Activated naive CD8-positive, alpha-beta T cell treated with anti-CD3 and anti-CD28 coated beads, Interleukin-2, amount 50 U/mL, for 24 hours (primary cell): ENCODE data around the gene YIPF6.
"Not testable (repeated sequence)": the region's sequence is repeated elsewhere in the genome, so short reads cannot be mapped to it uniquely, and the experiment has no call there.

Source experiments
- ATAC-seq: fragments of 150-1000 bp; cut with Tn5 transposase; one replicate; pipeline ENCODE4 v1.10.0; 2021
- DNase-seq: peaks from one replicate; pipeline ENCODE4 v3.0.0; 2021
- H3K27ac Mint-ChIP-seq: one replicate; pipeline ENCODE4 v1.8.0; 2021; ENCODE audit warnings: mild to moderate bottlenecking, mixed read lengths
- H3K27me3 Mint-ChIP-seq: one replicate; pipeline ENCODE4 v1.8.0; 2021; ENCODE audit warnings: mixed read lengths
- H3K36me3 Mint-ChIP-seq: one replicate; pipeline ENCODE4 v1.8.0; 2021; ENCODE audit warnings: low read depth, mixed read lengths
- H3K4me1 Mint-ChIP-seq: one replicate; pipeline ENCODE4 v1.8.0; 2021; ENCODE audit warnings: mixed read lengths
- H3K4me3 Mint-ChIP-seq: one replicate; pipeline ENCODE4 v1.8.0; 2021; ENCODE audit warnings: mild to moderate bottlenecking, moderate library complexity, mixed read lengths
- H3K9me3 Mint-ChIP-seq: one replicate; pipeline ENCODE4 v1.8.0; 2021; ENCODE audit warnings: mixed read lengths

YIPF6 gene

DNA sequence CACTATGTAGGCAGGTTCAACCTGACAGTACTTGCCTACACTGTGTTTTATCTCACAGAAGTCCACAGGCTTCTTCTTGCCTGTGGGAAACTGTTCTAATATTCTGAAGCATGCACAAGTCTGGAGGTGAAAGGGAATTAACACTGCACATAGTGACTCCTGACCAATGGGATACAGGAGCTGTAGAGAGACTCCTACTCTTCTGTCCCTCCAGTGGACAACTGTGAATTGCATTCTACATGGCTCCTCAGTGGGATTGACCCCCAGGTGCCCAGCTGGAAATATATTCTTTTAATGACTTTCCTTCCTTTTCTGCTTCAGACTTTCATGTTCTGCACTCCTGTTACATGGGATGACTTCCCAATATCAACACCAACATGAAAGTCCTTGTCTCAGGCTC lies 8.2 kb upstream of the YIPF6 start:
- Mint-ChIP-seq H3K36me3 (no peaks in the 10 kb centered on the region), H3K27me3 (peaks cover 7% of the 10 kb centered on the region), H3K9me3 (no peaks in the 10 kb centered on the region), H3K4me3 (no peak overlapping the region), H3K27ac (no peak overlapping the region), H3K4me1 (peaks cover 2% of the 10 kb centered on the region)
- DNase-seq (no peak), ATAC-seq (peak; percentile 36)

DNA sequence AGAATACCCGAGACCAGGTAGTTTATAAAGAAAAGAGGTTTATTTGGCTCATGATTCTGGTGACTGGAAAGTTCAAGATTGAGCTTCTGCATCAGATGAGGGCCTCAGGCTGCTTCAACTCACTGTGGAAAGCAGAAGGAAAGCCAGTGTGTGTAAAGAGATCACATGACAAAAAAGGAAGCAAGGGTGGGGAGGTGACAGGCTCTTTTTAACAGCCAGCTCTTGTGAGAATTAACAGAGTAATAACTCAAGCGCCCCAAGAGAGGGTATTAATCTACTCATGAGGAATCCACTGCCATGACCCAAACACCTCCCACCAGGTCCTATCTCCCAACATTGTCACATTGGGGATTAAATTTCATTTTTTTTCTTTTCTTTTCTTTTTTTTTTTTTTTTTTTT lies 6.3 kb upstream of the YIPF6 start:
- no peaks in the 10 kb centered on the region for H3K36me3 Mint-ChIP-seq
- no peak for ATAC-seq
- peaks cover 2% of the 10 kb centered on the region for H3K4me1 Mint-ChIP-seq
- no peak overlapping the region for H3K27ac Mint-ChIP-seq
- no peak for DNase-seq
- no peaks in the 10 kb centered on the region for H3K9me3 Mint-ChIP-seq
- no peak overlapping the region for H3K4me3 Mint-ChIP-seq
- H3K27me3 Mint-ChIP-seq, result peaks cover 6% of the 10 kb centered on the region

DNA sequence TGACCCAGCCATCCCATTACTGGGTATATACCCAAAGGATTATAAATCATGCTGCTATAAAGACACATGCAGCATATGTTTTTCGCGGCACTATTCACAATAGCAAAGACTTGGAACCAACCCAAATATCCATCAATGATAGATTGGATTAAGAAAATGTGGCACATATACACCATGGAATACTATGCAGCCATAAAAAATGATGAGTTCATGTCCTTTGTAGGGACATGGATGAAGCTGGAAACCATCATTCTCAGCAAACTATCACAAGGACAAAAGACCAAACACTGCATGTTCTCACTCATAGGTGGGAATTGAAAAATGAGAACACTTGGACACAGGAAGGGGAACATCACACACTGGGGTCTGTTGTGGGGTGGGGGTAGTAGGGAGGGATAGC lies 5.1 kb upstream of the YIPF6 start:
- not testable (repeated sequence) for H3K9me3 Mint-ChIP-seq, H3K27me3 Mint-ChIP-seq, H3K4me1 Mint-ChIP-seq, H3K36me3 Mint-ChIP-seq, H3K4me3 Mint-ChIP-seq, ATAC-seq, DNase-seq, H3K27ac Mint-ChIP-seq

DNA sequence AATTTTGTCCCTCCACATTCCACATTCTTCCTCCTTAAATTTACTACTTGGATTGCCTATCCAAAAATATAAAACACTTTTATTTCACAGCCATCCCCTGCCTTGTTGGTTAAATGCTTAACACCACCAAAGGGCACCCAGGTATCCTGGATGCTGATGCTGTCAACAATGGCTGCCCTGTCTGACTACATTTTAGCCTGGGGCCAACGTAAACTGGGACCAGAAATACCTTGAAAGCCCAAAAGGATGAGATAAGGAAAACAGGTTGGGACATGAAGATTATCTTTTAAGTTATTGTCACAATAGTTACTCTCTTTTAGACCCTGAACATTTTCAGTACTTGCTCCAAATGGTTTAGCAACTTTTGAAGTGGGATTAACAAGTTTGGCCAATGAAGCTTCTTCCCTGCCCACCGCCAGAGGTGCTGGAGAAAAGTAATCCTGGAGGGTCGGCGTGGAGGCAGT lies 775 bp upstream of the YIPF6 start:
- ATAC-seq, result no peak
- Mint-ChIP-seq H3K4me3 (peak overlapping the region; percentile 94), H3K9me3 (no peaks in the 10 kb centered on the region), H3K36me3 (peaks cover 3% of the 10 kb centered on the region), H3K27ac (peak overlapping the region; percentile 96), H3K4me1 (peaks cover 22% of the 10 kb centered on the region), H3K27me3 (peaks cover 4% of the 10 kb centered on the region)
- no peak for DNase-seq

DNA sequence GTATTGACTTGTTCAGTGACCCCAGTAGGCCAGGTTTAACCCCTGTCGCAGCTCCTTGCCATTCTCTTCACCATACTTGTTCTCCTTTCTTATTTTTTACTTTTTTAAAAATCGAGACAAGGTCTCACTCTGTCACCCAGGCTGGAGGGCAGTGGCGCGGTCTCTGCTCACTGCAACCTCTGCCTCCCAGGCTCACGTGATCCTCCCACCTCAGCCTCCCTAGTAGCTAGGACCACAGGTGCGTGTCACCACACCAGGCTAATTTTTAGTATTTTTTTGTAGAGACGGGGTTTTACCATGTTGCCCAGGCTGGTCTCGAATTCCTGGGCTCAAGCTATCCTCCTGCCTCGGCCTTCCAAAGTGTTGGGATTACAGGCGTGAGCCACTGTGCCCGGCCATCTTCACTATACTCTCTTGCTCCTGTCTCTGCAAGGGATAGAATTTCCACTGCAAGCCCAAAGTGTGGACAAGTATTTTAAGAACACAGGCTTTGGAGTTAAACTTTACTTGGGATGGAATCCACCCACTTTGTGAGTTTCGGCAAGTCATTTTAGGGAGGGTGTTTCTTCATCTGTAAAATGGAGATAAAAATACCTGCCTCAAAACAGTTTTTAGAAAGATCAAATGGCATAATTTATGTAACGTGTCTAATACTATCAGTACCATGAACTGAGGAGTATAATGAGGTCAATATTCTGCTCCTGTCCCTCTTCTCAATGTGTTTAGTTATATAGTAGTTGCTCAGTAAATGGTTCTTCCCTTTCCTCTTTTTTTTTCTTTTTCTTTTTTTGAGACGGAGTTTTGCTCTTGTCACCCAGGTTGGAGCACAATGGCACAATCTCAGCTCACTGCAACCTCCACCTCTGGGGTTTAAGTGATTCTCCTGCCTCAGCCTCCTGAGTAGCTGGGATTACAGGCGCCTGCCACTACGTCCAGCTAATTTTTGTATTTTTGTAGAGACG lies 973 bp downstream of the YIPF6 start:
- DNase-seq (no peak), ATAC-seq (no peak)
- Mint-ChIP-seq H3K4me1 (peaks cover 39% of the 10 kb centered on the region), H3K9me3 (no peaks in the 10 kb centered on the region), H3K36me3 (peaks cover 11% of the 10 kb centered on the region), H3K27ac (peak overlapping the region; percentile 96), H3K4me3 (peak overlapping the region; percentile 94), H3K27me3 (peaks cover under 1% of the 10 kb centered on the region)

DNA sequence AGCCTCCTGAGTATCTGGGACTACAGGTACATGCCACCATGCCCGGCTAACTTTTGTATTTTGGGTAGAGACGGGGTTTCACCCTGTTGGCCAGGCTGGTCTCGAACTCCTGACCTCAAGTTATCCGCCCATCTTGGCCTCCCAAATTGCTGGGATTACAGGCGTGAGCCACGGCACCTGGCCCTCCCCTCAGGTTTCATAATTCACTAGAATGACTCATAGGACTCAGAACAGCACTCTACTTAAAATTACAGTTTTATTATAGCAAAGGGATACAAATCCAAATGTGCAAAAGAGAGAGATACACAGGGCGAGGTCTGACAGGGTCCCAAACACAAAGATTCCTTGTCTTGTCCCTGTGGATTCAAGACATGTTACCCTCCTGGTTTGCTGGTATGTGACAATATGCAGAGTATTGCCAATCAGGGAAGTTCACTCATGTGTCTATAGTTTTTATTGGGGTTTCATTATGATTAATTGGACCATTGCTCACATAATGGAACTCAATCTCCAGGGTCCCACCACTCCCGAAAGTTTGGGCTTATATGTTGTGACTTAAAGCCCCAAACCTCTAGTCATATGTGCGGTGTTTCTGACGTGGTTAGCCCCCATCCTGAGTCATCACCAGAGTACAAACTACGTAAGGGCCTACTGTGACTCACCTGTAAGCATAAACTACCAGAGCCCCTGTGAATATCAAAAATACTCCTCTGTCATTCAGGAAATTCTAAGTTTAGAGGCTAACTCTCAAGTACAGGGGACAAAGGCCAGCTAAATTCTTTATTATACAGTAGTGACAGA lies 5.2 kb downstream of the YIPF6 start:
- Mint-ChIP-seq H3K4me3 (peak overlapping the region; percentile 26), H3K4me1 (peaks cover 59% of the 10 kb centered on the region), H3K36me3 (peaks cover 26% of the 10 kb centered on the region), H3K27me3 (no peaks in the 10 kb centered on the region), H3K27ac (peak overlapping the region; percentile 87), H3K9me3 (no peaks in the 10 kb centered on the region)
- ATAC-seq, result peak; percentile 97
- peak; percentile 45 for DNase-seq

DNA sequence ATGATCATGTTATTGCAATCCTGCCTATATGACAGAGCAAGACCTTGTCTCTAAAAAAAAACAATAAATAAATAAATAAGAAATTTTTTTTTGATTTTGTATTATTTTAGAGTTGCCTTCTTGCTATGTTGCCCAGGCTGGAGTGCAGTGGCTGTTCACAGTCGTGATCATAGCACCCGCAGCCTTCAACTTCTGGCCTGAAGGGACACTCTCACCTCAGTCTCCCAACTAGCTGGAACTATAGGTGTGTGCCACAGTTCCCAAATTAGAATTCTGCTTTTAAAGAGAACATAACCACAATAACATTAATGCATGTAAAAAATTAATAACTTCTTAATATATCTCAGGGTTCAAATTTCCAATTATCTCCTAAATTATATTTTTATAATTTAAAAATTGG lies 7.8 kb downstream of the YIPF6 start:
- no peaks in the 10 kb centered on the region for H3K27me3 Mint-ChIP-seq
- no peaks in the 10 kb centered on the region for H3K9me3 Mint-ChIP-seq
- H3K27ac Mint-ChIP-seq, result no peak overlapping the region
- no peak for ATAC-seq
- no peak for DNase-seq
- peaks cover 55% of the 10 kb centered on the region for H3K4me1 Mint-ChIP-seq
- H3K36me3 Mint-ChIP-seq, result peaks cover 23% of the 10 kb centered on the region
- H3K4me3 Mint-ChIP-seq, result no peak overlapping the region

DNA sequence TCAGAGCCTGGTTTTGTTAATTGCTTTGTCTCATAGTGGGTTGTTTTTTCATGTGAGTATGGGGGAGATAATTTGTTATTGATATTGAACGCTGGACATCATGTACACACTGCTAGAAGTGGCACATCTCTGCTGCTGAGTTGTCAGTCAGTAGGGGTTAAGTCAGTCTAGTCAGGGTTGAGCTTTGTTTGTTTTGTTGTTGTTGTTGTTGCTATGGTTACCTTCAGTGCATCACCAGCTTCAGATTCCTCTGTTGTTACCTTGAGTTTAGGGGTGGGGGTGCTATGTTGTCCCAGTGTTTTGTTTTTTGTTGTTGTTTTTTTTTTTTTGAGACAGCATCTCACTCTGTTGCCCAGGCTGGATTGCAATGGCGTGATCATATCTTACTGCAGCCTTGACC lies 9.9 kb downstream of the YIPF6 start:
- Mint-ChIP-seq H3K27me3 (no peaks in the 10 kb centered on the region), H3K27ac (peak overlapping the region; percentile 78), H3K4me3 (no peak overlapping the region), H3K9me3 (no peaks in the 10 kb centered on the region), H3K36me3 (peaks cover 15% of the 10 kb centered on the region), H3K4me1 (peaks cover 44% of the 10 kb centered on the region)
- peak; percentile 21 for ATAC-seq
- no peak for DNase-seq

DNA sequence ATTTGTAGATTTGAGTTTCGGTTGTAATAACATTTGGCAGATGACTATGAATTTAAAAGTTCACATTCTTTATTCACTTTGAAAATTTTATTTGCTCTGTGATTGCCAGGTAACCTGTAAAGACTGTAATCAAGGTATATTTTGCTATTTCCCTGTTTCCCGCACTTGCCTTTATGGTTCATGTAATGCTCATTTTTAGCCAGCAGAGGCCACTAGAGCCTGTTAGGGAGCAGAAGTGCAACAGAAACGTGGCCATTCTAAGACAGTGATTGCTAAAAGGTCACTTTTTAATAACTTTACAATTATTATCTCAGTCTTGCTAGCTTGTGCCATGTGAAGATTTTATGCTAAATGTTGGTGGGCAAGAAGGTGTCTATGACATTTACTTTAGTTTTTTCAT lies 12.4 kb downstream of the YIPF6 start:
- Mint-ChIP-seq H3K4me3 (no peak overlapping the region), H3K36me3 (peaks cover 9% of the 10 kb centered on the region), H3K27ac (no peak overlapping the region), H3K4me1 (peaks cover 21% of the 10 kb centered on the region), H3K27me3 (no peaks in the 10 kb centered on the region), H3K9me3 (no peaks in the 10 kb centered on the region)
- DNase-seq (peak; percentile 14), ATAC-seq (no peak)

DNA sequence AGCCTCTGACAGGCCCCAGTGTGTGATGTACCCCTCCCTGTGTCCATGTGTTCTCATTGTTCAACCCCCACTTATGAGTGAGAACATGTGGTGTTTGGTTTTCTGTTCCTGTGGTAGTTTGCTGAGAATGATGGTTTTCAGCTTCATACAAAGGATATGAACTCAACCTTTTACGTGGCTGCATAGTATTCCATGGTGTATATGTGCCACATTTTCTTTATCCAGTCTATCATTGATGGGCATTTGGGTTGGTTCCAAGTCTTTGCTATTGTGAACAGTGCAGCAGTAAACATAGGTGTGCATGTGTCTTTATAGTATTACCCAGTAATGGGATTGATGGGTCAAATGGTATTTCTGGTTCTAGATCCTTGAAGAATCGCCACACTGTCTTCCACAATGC lies 25.8 kb downstream of the YIPF6 start:
- ATAC-seq, H3K27me3 Mint-ChIP-seq, H3K27ac Mint-ChIP-seq, H3K4me3 Mint-ChIP-seq, H3K9me3 Mint-ChIP-seq, DNase-seq, H3K4me1 Mint-ChIP-seq: not testable (repeated sequence)
- peaks cover 60% of the 10 kb centered on the region for H3K36me3 Mint-ChIP-seq

DNA sequence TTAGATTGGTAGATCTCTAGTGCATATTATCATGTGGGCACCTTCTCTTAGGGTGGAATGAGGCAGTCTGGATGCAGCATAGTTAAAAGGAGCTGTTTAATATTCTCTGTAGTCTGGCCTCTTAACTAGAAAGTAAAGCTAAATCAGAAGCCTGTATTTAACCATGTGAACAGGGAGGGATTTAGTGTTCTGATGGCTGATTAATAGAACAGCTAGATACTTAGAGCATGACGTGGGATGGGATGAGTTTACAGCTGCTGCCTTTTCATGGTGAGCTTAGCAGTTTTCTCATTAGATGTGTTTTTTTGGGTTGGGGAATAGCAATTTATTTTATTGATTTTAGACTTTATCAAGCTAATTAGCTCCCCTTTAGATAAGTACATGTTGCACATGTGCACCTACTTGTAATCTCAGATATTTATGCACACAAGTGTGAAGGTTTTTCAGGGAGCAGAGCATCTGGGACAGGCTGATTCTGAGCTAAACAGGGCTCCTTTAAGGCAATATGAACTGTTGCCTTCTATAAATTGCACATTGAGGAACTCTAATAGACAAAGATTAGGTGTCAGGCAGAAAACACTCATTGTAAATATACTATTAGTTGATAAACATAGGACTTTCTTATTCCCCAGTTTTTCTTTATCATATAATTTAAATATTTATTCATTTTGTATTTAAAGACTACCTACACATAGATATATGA lies 34.1 kb downstream of the YIPF6 start:
- no peak for ATAC-seq
- H3K4me1 Mint-ChIP-seq, result peaks cover 7% of the 10 kb centered on the region
- peaks cover 20% of the 10 kb centered on the region for H3K36me3 Mint-ChIP-seq
- no peaks in the 10 kb centered on the region for H3K9me3 Mint-ChIP-seq
- H3K27ac Mint-ChIP-seq, result no peak overlapping the region
- H3K27me3 Mint-ChIP-seq, result no peaks in the 10 kb centered on the region
- H3K4me3 Mint-ChIP-seq, result no peak overlapping the region
- no peak for DNase-seq

DNA sequence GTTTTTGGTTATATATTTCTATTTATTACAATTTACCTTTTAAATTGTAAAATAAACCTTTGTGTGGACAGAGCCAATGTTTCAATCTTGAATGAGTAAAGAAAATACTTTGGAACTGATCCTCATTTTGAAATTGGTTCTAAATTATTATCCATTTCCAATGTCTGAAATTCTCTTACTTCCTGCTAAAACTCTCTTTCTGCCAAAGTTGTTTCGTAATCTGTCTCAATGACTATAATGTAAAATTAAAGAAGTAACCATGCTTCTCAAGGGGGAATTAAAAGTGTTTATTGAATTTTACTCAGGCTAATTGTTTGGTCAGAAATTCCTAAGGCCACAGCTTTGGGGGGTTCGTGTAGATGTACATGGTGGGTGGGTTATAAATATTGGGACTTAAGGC lies 34.8 kb downstream of the YIPF6 start:
- Mint-ChIP-seq H3K27me3 (no peaks in the 10 kb centered on the region), H3K9me3 (no peaks in the 10 kb centered on the region), H3K36me3 (peaks cover 17% of the 10 kb centered on the region), H3K27ac (no peak overlapping the region), H3K4me3 (no peak overlapping the region), H3K4me1 (peaks cover 7% of the 10 kb centered on the region)
- no peak for ATAC-seq
- DNase-seq, result no peak

DNA sequence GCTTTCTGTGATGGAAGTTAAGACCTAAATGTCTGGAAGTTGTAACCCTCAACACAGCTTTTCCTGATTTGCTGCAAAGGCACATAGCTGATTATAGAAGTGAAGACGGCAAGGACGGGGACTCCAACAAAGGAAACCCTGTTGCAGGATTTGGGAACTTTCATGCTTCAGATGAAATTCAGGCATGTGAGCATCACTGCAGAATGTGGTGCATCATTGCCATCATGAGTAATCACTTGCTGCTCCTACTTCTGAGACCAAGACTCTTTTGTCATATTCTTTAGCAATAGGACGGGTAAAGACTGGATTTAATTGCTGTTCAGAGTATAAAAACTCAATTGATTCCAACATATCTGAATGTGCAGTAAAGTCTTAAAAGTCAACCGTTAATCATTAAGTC lies 35.8 kb downstream of the YIPF6 start:
- no peak for DNase-seq
- no peak overlapping the region for H3K4me3 Mint-ChIP-seq
- no peak for ATAC-seq
- H3K27ac Mint-ChIP-seq, result no peak overlapping the region
- peaks cover 12% of the 10 kb centered on the region for H3K36me3 Mint-ChIP-seq
- peaks cover 7% of the 10 kb centered on the region for H3K4me1 Mint-ChIP-seq
- H3K27me3 Mint-ChIP-seq, result no peaks in the 10 kb centered on the region
- no peaks in the 10 kb centered on the region for H3K9me3 Mint-ChIP-seq

DNA sequence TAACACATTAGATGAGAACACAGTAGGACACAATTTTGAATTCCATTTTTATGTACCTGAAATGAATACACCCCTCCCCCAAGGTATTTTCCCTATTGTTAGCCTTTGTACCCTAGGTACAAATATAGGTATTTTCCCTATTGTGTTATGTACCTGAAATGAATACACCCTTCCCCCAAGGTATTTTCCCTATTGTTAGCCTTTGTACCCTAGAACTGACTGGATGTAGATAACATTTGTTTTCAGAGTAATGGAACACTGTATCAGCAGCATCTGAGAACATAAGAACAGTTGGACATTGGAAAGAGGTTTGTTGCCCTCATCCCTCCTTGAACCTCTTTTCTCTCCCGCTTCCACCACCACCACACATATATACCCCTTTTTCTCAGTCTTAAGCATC lies 37.6 kb downstream of the YIPF6 start:
- DNase-seq (no peak), ATAC-seq (no peak)
- H3K27me3 Mint-ChIP-seq, result no peaks in the 10 kb centered on the region
- peak overlapping the region; percentile 16 for H3K27ac Mint-ChIP-seq
- H3K9me3 Mint-ChIP-seq, result no peaks in the 10 kb centered on the region
- H3K36me3 Mint-ChIP-seq, result peaks cover 12% of the 10 kb centered on the region
- peaks cover 7% of the 10 kb centered on the region for H3K4me1 Mint-ChIP-seq
- no peak overlapping the region for H3K4me3 Mint-ChIP-seq
